Glomerular endothelial cell (primary cell): ENCODE measurements around the gene IFIH1. TPM values are rescaled to one million over a fixed set of nuclear protein-coding genes. Genes with fewer than 3 reads are reported as not detected.

ENCODE experiments used
- DNase-seq: peaks from one replicate; pipeline ENCODE4 v3.0.0-alpha.2; 2011; ENCODE audit warnings: low read depth, low spot score; ENCODE audit errors: extremely low read depth
- total RNA-seq: library from RNA; depleted of rRNA; stranded (reverse); fragments of >200 nt; gene quantifications from 2 replicates; pipeline ENCODE4 v1.2.3, GENCODE V29; 2015

The IFIH1 gene
- total RNA-seq, 1 donor from 2014 or later, result 42.4 TPM

GRCh38 chr2:162312853-162313252 is 5.6 kb downstream of the IFIH1 start:
- no peak for DNase-seq

GRCh38 chr2:162308747-162309503 is 9.6 kb downstream of the IFIH1 start:
- no peak for DNase-seq

DNA sequence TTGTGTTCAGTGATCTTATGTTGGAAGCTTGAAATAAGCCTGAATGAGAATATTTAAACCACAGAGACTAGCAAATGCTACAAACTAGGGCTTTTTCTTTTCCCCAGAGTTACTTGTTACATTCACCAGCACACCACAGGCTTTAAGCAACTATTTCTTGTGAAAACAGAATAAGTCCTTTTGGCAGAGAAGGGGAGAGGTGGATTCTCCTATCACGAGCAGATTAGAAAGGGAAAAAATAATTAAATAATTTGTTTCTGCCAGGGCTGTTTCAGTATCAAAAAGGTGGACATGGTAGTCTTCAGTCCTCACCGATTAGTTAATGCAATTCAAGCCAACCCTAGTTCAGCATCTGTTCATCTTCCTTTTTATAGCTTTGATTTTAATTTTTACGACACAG is 12.6 kb downstream of the IFIH1 start:
- DNase-seq, result no peak

DNA sequence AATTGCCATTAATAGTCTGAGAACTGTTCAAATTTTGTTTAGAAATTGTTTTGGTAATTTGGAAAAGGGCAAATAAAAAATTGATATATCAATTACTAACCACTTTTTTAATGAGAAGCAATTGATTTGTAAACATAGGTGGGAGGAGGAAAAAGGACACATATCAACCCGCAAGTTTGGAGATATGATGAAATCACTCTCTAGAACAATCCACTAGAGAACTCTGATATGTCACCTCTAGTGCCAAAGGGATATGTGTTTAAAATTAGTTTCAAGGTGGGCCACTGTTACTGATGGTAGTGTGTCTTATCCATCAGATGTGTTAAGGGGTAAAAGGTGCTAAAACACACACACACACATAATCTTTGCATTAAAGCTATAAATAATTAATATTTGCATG is 16.6 kb downstream of the IFIH1 start:
- no peak for DNase-seq

- peak; percentile 42 for DNase-seq
Measured at GRCh38 chr2:162301151-162301804, 17.2 kb downstream of the IFIH1 start.

DNA sequence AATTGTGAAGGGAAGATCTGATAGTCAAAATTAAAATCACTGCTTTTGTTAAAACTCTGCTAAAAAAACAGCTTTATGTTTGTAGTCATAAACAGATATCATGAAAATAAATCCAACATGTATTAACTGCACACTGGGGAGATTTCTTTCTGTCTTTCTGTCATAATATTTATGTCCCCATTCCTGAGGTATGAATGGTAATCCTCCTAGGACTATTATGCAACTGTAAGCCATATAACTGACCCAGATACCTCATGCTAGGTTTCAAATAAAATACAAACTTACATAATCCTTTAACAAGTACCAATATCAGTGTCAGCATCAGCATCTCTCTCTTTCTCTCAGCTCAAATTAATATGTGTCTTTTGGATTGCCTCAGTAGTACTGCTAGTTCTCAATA is 18.2 kb downstream of the IFIH1 start:
- DNase-seq, result no peak

DNA sequence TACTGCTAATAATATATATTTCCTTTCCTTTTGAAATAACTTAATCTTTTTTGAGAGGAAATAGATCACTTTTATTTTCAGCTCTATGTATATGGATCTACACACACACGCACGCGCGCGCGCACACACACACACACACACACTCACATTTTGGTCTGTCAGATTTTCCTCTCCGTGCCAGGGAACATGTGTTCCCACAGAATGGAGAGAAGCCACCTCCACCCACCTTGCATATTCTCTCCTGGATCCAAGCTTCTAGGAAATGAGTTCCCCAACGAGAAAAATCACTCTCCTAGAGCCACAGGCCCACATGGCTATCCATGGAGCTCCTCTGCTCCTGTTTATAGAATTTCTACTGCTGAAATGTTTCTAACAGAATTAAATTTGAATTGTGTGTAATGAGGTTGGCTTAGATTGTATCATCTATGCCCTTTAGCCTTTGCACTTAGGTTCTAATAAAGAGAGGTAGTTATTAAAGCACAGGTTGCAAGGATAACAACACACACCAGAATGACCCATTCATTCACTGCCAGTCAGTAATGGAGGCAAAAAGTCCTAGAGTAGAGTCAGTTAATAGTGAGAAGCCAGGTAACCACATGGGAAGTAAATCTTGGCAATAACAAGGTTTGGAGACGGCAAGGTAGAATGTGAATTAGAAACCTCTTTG is 19.7 kb downstream of the IFIH1 start:
- DNase-seq, result no peak

- DNase-seq, result peak; percentile 72
Measured at GRCh38 chr2:162297925-162298552, 20.4 kb downstream of the IFIH1 start.

DNA sequence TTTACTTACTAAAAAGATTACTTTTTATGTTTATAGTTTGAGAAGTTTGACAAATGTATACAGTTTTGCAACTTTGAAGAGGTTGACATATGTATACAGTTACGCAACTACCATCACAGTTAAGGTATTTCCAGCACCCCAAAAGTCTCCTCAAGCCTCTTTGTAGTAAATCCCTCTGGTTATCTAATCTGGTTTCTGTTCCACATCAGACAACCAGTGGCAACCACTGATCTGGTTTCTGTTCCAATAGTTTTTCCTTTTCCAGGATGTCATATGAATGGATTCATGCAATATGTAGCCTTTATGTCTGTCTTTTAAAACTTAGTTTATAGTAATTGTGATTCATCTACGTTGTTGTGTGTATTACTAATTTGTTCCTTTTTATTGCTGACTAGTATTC is 23.5 kb downstream of the IFIH1 start:
- no peak for DNase-seq

GRCh38 chr2:162293122-162293786 is 25.2 kb downstream of the IFIH1 start:
- no peak for DNase-seq

- DNase-seq, result no peak
Measured at GRCh38 chr2:162291748-162292147, 26.7 kb downstream of the IFIH1 start.

DNA sequence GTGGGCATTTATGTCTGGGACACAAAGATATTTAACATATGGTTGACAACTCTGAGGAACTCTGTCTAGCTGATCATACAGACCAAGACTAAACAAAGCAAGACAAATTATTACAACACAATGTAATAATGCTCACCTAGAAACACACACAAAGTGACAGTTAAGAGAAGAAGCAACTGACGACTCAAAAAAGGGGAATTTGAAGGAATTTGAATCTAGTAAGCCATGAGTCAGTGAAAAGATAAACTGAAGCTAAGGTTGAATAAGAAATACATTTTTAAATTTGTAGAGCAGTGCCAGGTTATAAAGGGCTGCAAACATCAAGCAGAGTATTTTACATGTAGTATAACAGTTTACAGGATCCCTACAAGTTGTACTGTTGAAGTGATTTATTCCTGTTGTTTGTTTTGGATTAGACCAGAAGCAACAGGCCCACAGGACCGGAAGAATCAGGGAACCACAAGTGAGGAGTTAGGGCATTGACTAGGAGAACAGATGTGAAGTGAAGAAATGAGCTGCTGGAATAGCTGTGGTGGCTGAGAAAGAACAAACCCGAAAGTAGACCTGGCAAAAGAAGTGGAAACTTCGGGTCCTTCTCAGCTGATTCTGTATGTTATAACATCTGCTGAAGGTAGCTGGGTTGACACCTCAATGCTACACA is 35.6 kb downstream of the IFIH1 start:
- no peak for DNase-seq

- DNase-seq, result no peak
Measured at GRCh38 chr2:162280654-162281053, 37.8 kb downstream of the IFIH1 start.

DNA sequence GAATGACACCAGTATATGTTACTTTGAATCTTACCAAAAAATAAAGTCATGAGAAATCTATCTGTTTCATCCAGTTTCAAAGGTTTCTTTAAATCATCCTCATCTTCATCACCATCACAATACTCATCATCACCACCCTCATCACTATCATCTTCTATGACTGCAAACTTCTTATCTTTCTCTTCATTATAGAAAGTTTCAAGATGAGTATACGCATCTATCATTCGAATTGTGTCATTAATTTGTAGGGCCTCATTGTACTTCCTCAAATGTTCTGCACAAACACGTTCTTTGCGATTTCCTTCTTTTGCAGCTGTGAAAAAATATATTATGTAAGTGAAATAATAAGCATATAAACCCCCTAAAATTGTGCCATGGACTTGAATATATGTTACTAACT is 41.1 kb downstream of the IFIH1 start:
- no peak for DNase-seq

- DNase-seq, result no peak
Measured at GRCh38 chr2:162267996-162268395, 50.5 kb downstream of the IFIH1 start.

DNA sequence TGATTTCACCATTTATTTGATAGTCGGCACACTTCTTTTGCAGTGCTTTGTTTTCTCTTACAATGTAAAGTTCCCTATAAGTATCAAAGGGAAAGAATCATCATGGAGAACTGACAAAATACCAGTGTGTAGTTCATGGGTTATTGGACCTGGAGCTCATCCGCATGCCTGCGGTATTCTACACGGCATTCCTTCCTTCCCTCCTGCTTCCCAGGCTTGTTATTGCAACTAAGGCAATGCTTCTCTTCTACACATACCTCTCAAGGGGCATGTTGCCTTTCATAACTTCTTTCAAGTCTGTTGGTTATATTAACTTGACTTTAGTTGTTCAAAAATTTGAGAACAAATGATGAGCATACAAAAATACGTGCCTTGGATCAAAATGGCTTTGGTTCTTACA is 51.0 kb downstream of the IFIH1 start:
- no peak for DNase-seq

- no peak for DNase-seq
Measured at GRCh38 chr2:162266460-162266760, 52.1 kb downstream of the IFIH1 start.

DNA sequence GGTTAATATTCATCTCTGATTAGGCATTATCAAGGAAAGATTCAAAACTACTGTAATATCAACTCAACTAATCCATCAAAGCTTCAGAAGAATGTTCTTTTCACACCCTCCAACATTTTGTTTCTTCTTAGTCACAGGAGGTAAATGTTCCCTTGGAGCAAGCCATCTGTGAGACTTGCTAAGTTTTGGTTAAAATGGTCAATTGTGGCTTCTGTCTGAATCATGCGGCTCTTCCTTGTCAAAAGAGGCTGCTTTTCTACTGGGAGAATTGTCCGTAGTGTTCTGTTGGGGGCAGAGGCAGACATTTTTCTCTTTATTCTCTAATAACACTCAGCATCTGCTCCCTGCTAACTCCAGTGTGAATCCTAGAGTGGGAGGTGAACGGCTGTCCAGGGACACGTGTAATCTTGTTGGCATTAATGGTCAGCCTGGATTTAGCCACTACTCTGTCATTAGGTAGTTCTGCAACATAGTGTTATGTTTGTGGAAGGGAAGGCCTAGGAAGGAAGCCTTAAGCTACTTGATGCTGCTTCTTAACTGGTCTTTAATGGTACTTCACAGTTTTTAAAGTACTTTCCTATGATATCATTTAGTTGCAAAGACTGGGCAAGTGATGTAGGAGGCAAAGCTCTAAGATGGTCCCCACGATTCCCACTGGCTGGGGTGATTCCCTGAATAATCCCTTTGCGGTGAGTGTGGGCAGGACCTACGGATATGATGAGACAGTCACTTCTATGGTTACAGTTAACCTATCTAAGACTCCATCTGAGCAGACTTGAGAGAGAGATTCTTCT is 52.6 kb downstream of the IFIH1 start:
- DNase-seq, result no peak

DNA sequence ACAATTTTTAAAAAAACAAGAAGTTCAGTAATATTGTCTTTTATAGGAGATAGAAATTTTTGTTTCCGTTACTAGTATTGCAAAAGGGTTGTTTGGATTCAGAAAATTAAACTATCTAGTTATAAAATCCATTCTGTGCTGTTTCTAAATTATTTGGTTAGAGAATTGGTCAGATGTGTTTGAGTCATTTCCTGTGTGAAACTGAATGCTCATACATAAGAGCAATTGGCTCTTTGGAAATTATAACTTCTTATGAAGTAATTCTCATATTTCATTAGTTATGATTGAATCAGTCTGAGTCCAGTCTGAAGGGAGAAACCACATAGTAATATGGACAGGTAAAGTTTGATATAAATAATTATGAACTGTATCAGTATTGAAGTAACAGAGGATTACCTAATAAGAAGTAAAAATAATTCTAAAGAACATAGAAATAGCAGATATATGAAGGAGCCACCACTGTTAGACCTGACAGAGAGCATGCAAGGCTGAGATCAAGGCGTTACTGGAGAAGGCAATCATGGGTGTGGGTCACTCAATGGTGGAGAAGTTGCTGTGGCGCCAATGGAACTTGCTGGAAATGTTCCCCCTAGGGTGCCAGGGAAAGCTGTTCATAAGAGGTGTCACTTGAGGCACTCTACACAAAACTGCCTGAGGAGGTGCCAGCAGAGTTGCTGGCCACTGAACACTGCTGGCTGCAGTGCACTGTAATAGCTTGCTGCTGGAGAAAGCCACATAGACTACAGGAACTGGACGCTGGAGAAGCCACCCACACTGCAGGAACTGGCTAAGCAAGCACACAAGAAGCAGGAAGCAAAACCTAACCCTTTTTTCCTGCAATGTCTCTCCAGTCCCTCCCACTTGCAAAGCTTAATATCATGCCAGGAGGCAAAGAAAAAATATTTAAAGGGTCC is 57.2 kb downstream of the IFIH1 start:
- no peak for DNase-seq
